ENCODE data around the gene LDLRAD4.
"Not testable (repeated sequence)": the region's sequence is repeated elsewhere in the genome, so short reads cannot be mapped to it uniquely, and the experiment has no call there.

The LDLRAD4 gene

GRCh38 chr18:13658436-13659204, 440.1 kb downstream of the LDLRAD4 start:
- DNase-seq = no peak

DNA sequence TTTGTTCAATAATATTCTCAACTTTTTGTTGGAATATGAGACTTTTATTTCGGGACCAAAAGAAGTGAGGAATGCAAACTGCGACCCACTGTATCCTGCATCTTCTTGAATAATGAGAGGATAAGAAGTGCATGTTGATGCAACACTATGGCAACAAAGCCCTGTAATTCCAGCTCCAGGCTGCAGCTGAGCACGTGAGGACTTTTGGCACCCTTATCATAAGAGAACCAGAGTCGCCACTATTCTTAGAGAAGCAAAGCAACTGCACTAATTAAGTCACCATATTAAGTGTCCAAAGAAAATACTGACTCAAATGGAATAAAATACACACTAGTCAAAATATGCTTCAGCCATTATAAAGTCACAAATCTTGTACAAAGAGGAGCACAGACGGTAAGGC, 441.9 kb downstream of the LDLRAD4 start:
- no peak for DNase-seq

DNA sequence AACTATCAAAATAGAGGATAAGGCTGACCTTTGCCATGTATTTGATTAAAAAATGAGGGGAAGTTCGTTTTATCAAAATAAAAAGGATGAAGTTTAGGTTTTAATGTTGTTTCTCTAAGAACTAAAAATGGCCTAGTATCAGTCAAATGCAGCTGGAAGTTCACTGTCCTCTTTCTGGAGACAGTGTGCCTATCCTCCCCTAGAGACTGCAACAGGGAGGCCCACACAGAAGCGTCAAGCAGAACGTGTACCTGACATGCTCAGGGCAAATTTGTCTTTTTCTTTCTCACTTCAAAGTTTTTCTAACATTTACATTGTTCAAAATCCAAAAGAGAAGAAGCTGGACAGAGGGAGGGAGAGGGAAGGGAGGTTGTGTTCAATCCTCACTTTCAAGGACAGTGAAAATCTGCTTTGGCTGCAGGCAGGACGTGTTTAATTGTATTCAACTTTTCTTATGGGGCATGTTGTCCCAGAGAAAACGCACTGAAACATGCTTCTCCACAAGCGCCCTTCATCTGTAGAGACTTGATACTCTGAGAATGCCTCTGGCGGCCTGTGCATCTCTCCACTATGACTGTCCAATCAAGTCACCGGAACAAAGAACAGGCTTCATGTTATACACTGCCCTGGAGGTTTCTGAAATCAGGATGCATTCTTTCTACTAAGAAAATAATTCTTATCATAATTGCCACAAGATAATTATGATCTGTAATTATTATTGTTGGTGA, 442.7 kb downstream of the LDLRAD4 start:
- DNase-seq = no peak

DNA sequence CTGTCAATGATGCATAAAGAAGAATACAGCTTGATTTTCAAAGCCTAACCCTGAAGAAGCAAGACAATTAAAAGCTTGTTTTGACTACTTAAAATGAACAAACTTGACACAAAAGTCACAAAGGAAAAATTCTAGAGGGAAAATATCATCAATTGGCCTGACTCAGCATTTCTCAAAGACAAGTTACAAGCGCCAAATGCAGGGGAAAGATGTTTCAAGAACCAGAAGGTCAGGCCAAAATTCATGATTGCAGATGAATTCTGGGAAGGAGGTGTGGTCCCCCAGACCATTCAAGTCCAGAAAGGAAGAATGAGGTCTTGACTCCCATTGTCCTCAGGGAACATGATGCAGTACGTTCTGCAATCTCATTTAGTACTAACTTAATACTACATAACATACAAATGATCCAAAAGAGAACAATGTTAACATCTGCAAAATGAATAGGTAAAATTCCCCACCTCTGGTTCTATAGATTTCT, 443.3 kb downstream of the LDLRAD4 start:
- DNase-seq = no peak

DNA sequence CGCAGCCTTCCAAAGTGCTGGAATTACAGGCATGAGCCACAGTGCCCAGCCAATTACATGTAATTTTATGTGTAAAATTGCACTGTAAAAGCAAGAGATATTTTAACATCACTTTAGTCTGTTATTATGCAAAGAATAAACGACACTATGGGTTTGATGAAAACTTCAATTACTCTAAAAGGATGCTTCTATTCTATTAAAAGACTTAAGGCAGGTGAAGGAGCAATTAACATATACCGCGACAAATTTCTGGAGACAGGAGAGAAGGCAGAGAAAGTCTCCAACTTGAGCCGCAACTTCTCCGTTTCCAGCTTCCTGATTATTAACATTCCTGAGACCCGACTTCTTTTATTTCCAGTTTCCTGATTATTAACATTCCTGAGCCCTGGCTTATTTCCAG, 454.1 kb downstream of the LDLRAD4 start:
- DNase-seq = no peak

- no peak for DNase-seq
Measured at GRCh38 chr18:13676471-13676870, 457.9 kb downstream of the LDLRAD4 start.

DNA sequence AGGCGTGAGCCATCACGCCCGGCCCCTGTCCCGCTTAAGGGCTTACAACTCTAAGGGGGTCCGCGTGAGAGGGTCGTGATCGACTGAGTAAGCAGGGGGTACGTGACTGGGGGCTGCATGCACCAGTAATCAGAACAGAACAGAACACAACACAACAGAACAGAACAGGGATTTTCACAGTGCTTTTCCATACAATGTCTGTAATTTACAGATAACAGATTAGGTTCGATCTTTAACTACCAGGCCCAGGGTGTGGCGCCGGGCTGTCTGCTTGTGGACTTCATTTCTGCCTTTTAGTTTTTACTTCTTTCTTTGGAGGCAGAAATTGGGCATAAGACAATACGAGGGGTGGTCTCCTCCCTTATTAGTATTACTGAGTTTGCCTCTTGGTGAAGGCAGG, 458.8 kb downstream of the LDLRAD4 start:
- DNase-seq = not testable (repeated sequence)

- no peak for DNase-seq
Measured at GRCh38 chr18:13680612-13681011, 462.1 kb downstream of the LDLRAD4 start.

DNA sequence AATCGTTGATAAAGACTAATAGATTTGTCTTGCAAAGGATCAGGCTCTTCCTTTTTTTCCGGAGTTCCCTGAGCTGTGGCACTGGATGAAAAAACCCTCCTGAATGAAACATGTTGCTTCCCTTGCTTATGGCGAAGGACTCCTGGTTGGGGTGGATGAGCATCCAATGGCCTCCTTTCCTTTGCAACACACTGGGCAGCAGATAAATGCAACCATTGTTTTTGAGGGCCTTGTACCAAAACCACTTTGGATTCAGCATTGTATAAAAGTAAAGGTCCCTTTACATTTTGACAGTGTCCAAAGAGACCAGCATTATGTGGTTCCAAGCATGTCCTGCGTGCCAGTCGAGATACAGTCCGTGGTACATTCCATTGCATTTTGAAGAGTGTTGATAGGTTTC, 463.1 kb downstream of the LDLRAD4 start:
- DNase-seq = no peak

DNA sequence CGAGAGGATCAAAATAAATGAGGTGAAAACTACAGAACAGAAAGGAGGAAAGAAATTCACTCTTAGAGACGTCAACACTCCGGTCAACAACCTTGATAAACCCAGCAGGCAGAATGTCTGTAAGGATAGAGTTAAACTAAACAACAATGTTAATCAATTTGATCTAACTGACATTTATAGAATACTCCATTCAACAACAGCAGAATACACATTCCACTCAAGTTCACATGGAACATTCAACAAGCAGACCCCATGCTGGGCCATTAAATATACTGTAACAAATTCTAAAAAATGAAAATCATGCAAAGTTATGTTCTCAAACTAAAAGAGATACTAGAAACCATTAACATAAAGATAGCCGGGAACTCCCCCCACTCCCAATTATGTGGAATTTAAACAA, 466.0 kb downstream of the LDLRAD4 start:
- no peak for DNase-seq

DNA sequence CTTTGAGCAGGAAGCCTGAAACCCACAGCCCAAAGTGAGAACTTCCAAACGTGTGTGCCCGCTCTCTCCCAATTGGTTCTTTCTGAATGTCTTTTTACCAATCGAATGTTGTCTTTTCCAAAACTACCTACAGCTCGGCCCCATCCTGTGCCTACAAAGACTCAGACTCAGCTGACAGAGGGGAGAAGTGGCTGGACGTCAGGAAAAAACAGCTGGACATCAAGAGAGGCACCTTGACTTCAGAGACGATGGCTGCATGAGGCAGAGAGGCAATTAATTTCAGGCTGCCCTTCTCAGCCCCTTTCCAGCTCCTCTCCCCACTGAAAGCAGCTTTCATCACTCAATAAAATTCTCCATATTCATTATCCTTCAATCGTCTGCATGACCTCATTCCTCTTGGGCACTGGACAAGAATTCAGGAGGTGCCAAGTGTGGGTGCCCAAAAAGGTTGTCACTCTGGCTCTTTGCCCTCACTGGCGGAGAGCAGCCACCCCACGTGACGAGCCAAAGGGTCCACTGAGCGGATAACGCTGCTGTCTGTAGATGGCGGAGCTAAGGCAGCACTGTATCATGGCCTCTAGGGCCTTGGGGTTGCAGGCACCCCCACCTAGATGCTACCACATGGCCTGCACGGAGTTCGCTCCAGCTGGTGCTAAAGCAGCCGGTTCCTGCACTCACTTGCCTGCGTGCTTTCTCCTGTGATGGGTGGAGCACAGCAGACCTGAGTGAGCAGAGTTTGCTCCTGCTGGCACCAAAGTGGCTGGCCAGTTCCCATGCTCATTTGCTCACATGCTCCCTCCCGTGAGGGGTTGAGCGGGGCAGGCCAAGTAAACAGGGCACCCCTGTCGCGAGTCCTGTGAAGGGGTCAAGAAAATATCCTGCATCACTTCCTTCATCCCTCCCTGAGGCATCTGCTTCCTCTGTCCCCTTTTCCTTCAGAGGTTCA, 469.9 kb downstream of the LDLRAD4 start:
- no peak for DNase-seq

DNA sequence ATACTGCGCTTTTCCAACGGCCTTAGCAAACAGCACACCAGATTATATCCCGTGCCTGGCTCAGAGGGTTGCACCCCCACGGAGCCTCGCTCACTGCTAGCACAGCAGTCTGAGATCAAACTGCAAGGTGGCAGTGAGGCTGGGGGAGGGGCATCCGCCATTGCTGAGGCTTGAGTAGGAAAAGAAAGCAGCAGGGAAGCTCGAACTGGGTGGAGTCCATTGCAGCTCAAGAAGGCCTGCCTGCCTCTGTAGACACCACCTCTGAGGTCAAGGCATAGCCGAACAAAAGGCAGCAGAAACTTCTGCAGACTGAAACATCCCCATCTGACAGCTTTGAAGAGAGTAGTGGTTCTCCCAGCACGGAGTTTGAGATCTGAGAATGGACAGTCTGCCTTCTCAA, 471.5 kb downstream of the LDLRAD4 start:
- DNase-seq = not testable (repeated sequence)

GRCh38 chr18:13695337-13695736, 476.8 kb downstream of the LDLRAD4 start:
- DNase-seq = not testable (repeated sequence)

GRCh38 chr18:13696961-13697360, 478.4 kb downstream of the LDLRAD4 start:
- DNase-seq = no peak

GRCh38 chr18:13700153-13700552, 481.6 kb downstream of the LDLRAD4 start:
- DNase-seq = no peak

Measured in right forelimb (tissue), 1 donor.